Neuronal stem cell (in vitro differentiated cells): Measurements from ENCODE around the gene CAB39.

Experiments used
- DNase-seq: peaks from one replicate; pipeline ENCODE4 v3.0.0-alpha.2; 2013; ENCODE audit warnings: low spot score
- H2AFZ ChIP-seq: one replicate; pipeline ENCODE4 v1.6.1; 2013; ENCODE audit warnings: mild to moderate bottlenecking, low read length, inconsistent platforms
- H2AK5ac ChIP-seq: 2 replicates; pipeline ENCODE4 v1.6.1; 2013; ENCODE audit warnings: low read depth, mild to moderate bottlenecking, inconsistent platforms, low read length, moderate library complexity, mixed read lengths
- H2BK120ac ChIP-seq: 2 replicates; pipeline ENCODE4 v1.6.1; 2013; ENCODE audit warnings: low read depth, mild to moderate bottlenecking, inconsistent platforms, low read length, moderate library complexity, mixed read lengths
- H2BK12ac ChIP-seq: one replicate; pipeline ENCODE4 v1.6.1; 2013; ENCODE audit warnings: low read length, inconsistent platforms
- H2BK15ac ChIP-seq: 2 replicates; pipeline ENCODE4 v1.6.1; 2013; ENCODE audit warnings: mild to moderate bottlenecking, low read length, inconsistent platforms, mixed read lengths
- H2BK5ac ChIP-seq: one replicate; pipeline ENCODE4 v1.6.1; 2013; ENCODE audit warnings: inconsistent platforms, mild to moderate bottlenecking, low read length, moderate library complexity
- H3K14ac ChIP-seq: one replicate; pipeline ENCODE4 v1.6.1; 2013; ENCODE audit warnings: low read length, inconsistent platforms
- H3K18ac ChIP-seq: 2 replicates; pipeline ENCODE4 v1.6.1; 2013; ENCODE audit warnings: low read length, inconsistent platforms
- H3K23ac ChIP-seq: 2 replicates; pipeline ENCODE4 v1.6.1; 2013; ENCODE audit warnings: low read depth, mild to moderate bottlenecking, mixed read lengths, low read length, inconsistent platforms; ENCODE audit not compliant: poor library complexity
- H3K27ac ChIP-seq: replicated peaks from 3 replicates; pipeline ENCODE4 v1.5.1; 2013; ENCODE audit warnings: low read length, inconsistent platforms
- H3K27me3 ChIP-seq, 3 experiments: 2 replicates each; pipeline ENCODE4 v1.6.1; 2013; ENCODE audit warnings: low read length in 3 of 3, mild to moderate bottlenecking in 2 of 3, inconsistent platforms in 1 of 3, low read depth in 1 of 3, mixed read lengths in 1 of 3, moderate library complexity in 1 of 3; ENCODE audit not compliant: control insufficient read depth in 3 of 3, insufficient read depth in 3 of 3
- H3K36me3 ChIP-seq, 2 donors: replicated peaks in 1 of 2; 2 replicates each; pipeline ENCODE4 v1.6.1; 2013; ENCODE audit warnings: low read length in 2 of 2; ENCODE audit not compliant: control insufficient read depth in 2 of 2, insufficient read depth in 2 of 2
- H3K4ac ChIP-seq: 2 replicates; pipeline ENCODE4 v1.6.1; 2013; ENCODE audit warnings: inconsistent platforms, mild to moderate bottlenecking, low read length, moderate library complexity
- H3K4me1 ChIP-seq, 2 donors: 1 replicate in 1 of 2; 2 replicates in 1 of 2; pipeline ENCODE4 v1.6.1; 2013; ENCODE audit warnings: low read length in 2 of 2, low read depth in 1 of 2; ENCODE audit not compliant: control insufficient read depth in 2 of 2, insufficient read depth in 1 of 2
- H3K4me2 ChIP-seq: one replicate; pipeline ENCODE4 v1.6.1; 2013; ENCODE audit warnings: mild to moderate bottlenecking, low read length, inconsistent platforms; ENCODE audit not compliant: insufficient read depth, poor library complexity, severe bottlenecking
- H3K4me3 ChIP-seq, 2 donors: 2 replicates each; pipeline ENCODE4 v1.5.1; 2013; ENCODE audit warnings: low read length in 2 of 2, mild to moderate bottlenecking in 2 of 2, inconsistent platforms in 1 of 2, moderate library complexity in 1 of 2
- H3K79me1 ChIP-seq: one replicate; pipeline ENCODE4 v1.6.1; 2013; ENCODE audit warnings: low read depth, mild to moderate bottlenecking, inconsistent platforms, low read length, moderate library complexity
- H3K9ac ChIP-seq: one replicate; pipeline ENCODE4 v1.6.1; 2013; ENCODE audit warnings: mild to moderate bottlenecking, low read depth, low read length, inconsistent platforms; ENCODE audit not compliant: poor library complexity
- H3K9me3 ChIP-seq, 2 donors: replicated peaks in 1 of 2; 2 replicates each; pipeline versions ENCODE3 to v1.6.1; 2013; ENCODE audit warnings: low read length in 2 of 2, mild to moderate bottlenecking in 2 of 2, inconsistent platforms in 1 of 2, low read depth in 1 of 2, mixed read lengths in 1 of 2, moderate library complexity in 1 of 2; ENCODE audit not compliant: control insufficient read depth in 2 of 2, insufficient read depth in 1 of 2
- H4K8ac ChIP-seq: one replicate; pipeline ENCODE4 v1.6.1; 2013; ENCODE audit warnings: low read depth, mild to moderate bottlenecking, inconsistent platforms, low read length, moderate library complexity
- H4K91ac ChIP-seq: one replicate; pipeline ENCODE4 v1.6.1; 2013; ENCODE audit warnings: low read length, low read depth, mild to moderate bottlenecking, inconsistent platforms; ENCODE audit not compliant: poor library complexity
- WGBS, 2 donors: extraction: QIAGEN DNeasy Blood & Tissue Kit; methylation state at CpG; one replicate each; pipeline ENCODE4 v1.1.7; 2013; ENCODE audit warnings: missing lambda C conversion rate in 2 of 2, mixed read lengths in 1 of 2; ENCODE audit not compliant: insufficient read length in 2 of 2, insufficient replicate concordance in 1 of 2; ENCODE audit errors: extremely low coverage in 2 of 2; 5-methylcytosine and 5-hydroxymethylcytosine counted together

The CAB39 gene

GRCh38 chr2:230778350-230779063 is 65.9 kb downstream of the CAB39 start:
- H3K4me3 ChIP-seq = no peak overlapping the region
- no peak overlapping the region for H2AK5ac ChIP-seq
- no peak overlapping the region for H3K27ac ChIP-seq
- H2BK120ac ChIP-seq = no peak overlapping the region
- H3K4me2 ChIP-seq = no peak overlapping the region
- no peak overlapping the region for H2BK12ac ChIP-seq
- H2AFZ ChIP-seq = no peak overlapping the region
- H3K14ac ChIP-seq = no peak overlapping the region
- H3K27me3 ChIP-seq = no peaks in the 10 kb centered on the region
- no peak overlapping the region for H2BK5ac ChIP-seq
- H3K79me1 ChIP-seq = peaks cover 3% of the 10 kb centered on the region
- no peak overlapping the region for H2BK15ac ChIP-seq
- no peak for DNase-seq
- H3K9ac ChIP-seq = no peak overlapping the region
- no CpG with 5 or more reads among the region's 8 CpGs for WGBS, 2 donors
- H3K18ac ChIP-seq = no peak overlapping the region
- peaks cover 2 to 4% of the 10 kb centered on the region in 2 donors for H3K9me3 ChIP-seq
- no peaks in the 10 kb centered on the region for H3K4me1 ChIP-seq
- H3K23ac ChIP-seq = no peak overlapping the region
- H4K91ac ChIP-seq = no peak overlapping the region
- no peak overlapping the region for H3K4ac ChIP-seq
- H4K8ac ChIP-seq = no peak overlapping the region
- peaks cover 0 to 27% of the 10 kb centered on the region in 2 donors for H3K36me3 ChIP-seq

- Histone ChIP-seq H3K9me3 (peaks cover 2 to 8% of the 10 kb centered on the region in 2 donors), H3K4ac (no peak overlapping the region), H3K23ac (no peak overlapping the region), H3K79me1 (peaks cover 3% of the 10 kb centered on the region), H2BK15ac (no peak overlapping the region), H2AFZ (no peak overlapping the region), H3K27me3 (no peaks in the 10 kb centered on the region), H2AK5ac (no peak overlapping the region), H4K8ac (no peak overlapping the region), H3K4me3 (no peak overlapping the region), H3K18ac (no peak overlapping the region), H2BK120ac (no peak overlapping the region), H2BK12ac (no peak overlapping the region), H2BK5ac (no peak overlapping the region), H3K4me2 (no peak overlapping the region), H3K27ac (no peak overlapping the region), H3K36me3 (peaks cover 0 to 31% of the 10 kb centered on the region in 2 donors), H3K14ac (no peak overlapping the region), H3K4me1 (no peaks in the 10 kb centered on the region), H4K91ac (no peak overlapping the region), H3K9ac (no peak overlapping the region)
- no CpG with 5 or more reads among the region's 3 CpGs for WGBS, 2 donors
- no peak for DNase-seq
Measured at GRCh38 chr2:230779126-230779525, 66.5 kb downstream of the CAB39 start.

DNA sequence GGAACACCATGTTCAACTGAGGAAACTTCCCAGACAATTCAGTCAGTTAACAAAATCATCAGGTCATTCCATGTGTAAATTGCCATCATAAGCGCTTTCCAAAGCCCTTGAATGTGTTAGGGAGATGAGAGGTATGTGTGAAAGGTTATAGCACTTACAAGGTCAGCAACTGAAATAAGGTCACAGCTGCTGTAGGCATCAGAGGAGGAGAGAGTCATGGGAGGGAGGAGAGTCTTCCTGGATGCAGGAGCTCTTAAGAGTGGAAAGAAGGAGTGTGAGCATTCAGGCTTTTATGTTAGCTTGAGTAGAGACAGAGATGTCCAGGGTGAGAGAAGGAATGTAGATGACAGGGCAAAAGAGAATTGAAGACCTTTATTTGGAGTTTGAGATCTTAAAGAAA is 67.0 kb downstream of the CAB39 start:
- no peak for DNase-seq
- WGBS, 2 donors = no CpG with 5 or more reads among the region's 1 CpG
- Histone ChIP-seq H2BK5ac (no peak overlapping the region), H3K18ac (no peak overlapping the region), H3K4me2 (no peak overlapping the region), H3K4me3 (no peak overlapping the region), H3K79me1 (peaks cover 3% of the 10 kb centered on the region), H4K8ac (no peak overlapping the region), H4K91ac (no peak overlapping the region), H2BK15ac (no peak overlapping the region), H3K9me3 (peaks cover 4 to 13% of the 10 kb centered on the region in 2 donors), H3K27me3 (no peaks in the 10 kb centered on the region), H2AFZ (no peak overlapping the region), H3K4ac (no peak overlapping the region), H2BK12ac (no peak overlapping the region), H3K23ac (no peak overlapping the region), H3K27ac (no peak overlapping the region), H2BK120ac (no peak overlapping the region), H2AK5ac (no peak overlapping the region), H3K14ac (no peak overlapping the region), H3K9ac (no peak overlapping the region), H3K4me1 (no peaks in the 10 kb centered on the region), H3K36me3 (peaks cover 0 to 27% of the 10 kb centered on the region in 2 donors)

GRCh38 chr2:230781130-230781797 is 68.6 kb downstream of the CAB39 start:
- H2BK12ac ChIP-seq = no peak overlapping the region
- H3K9me3 ChIP-seq = peaks cover 4 to 17% of the 10 kb centered on the region in 2 donors
- H2BK15ac ChIP-seq = no peak overlapping the region
- no peak overlapping the region for H3K4me3 ChIP-seq
- no peak overlapping the region for H3K23ac ChIP-seq
- H2BK120ac ChIP-seq = no peak overlapping the region
- H2BK5ac ChIP-seq = no peak overlapping the region
- no peak overlapping the region for H3K14ac ChIP-seq
- no peak overlapping the region for H4K8ac ChIP-seq
- no peak overlapping the region for H2AFZ ChIP-seq
- no peak overlapping the region for H4K91ac ChIP-seq
- H3K9ac ChIP-seq = no peak overlapping the region
- no peak overlapping the region for H3K4ac ChIP-seq
- H3K18ac ChIP-seq = no peak overlapping the region
- H3K79me1 ChIP-seq = no peaks in the 10 kb centered on the region
- WGBS, 2 donors = no CpG with 5 or more reads among the region's 5 CpGs
- H3K4me1 ChIP-seq = no peaks in the 10 kb centered on the region
- no peak overlapping the region for H3K4me2 ChIP-seq
- H3K27ac ChIP-seq = no peak overlapping the region
- peaks cover 0 to 26% of the 10 kb centered on the region in 2 donors for H3K36me3 ChIP-seq
- DNase-seq = no peak
- H2AK5ac ChIP-seq = no peak overlapping the region
- no peaks in the 10 kb centered on the region for H3K27me3 ChIP-seq
